ENCODE results near the gene KRTAP5-10. TPM values are rescaled to one million over a fixed set of nuclear protein-coding genes. Genes with fewer than 3 reads are reported as not detected.

KRTAP5-10 gene
- total RNA-seq, 1 donor, result not detected

- DNase-seq (ENCODE audit: low read depth), result no peak
- H3K4me3 ChIP-seq (ENCODE audit: low read depth, low read length), result no peak overlapping the region
These were observed 9.9 kb upstream of the KRTAP5-10 start for GRCh38 chr11:71555508-71555907.

GRCh38 chr11:71556018-71556417, 9.3 kb upstream of the KRTAP5-10 start:
- TF ChIP-seq CTCF (IDR thresholded peaks at IDR 0.05; ENCODE audit: insufficient read depth, low read depth, low read length), result no peak
- no peak for DNase-seq (ENCODE audit: low read depth)
- H3K4me3 ChIP-seq (ENCODE audit: low read depth, low read length), result no peak overlapping the region

More at GRCh38 chr11:71555508-71555907, 9.9 kb upstream of the KRTAP5-10 start:
- TF ChIP-seq CTCF (IDR thresholded peaks at IDR 0.05; ENCODE audit: insufficient read depth, low read depth, low read length), result no peak

- no peak for DNase-seq (ENCODE audit: low read depth)
- no peak for TF ChIP-seq CTCF (IDR thresholded peaks at IDR 0.05; ENCODE audit: insufficient read depth, low read depth, low read length)
- no peak overlapping the region for H3K4me3 ChIP-seq (ENCODE audit: low read depth, low read length)
These were observed 8.1 kb upstream of the KRTAP5-10 start for GRCh38 chr11:71557257-71557656.

GRCh38 chr11:71558996-71559395, 6.4 kb upstream of the KRTAP5-10 start:
- H3K4me3 ChIP-seq (ENCODE audit: low read depth, low read length), result no peak overlapping the region
- no peak for TF ChIP-seq CTCF (IDR thresholded peaks at IDR 0.05; ENCODE audit: insufficient read depth, low read depth, low read length)
- no peak for DNase-seq (ENCODE audit: low read depth)

GRCh38 chr11:71562120-71562519, 3.2 kb upstream of the KRTAP5-10 start:
- H3K4me3 ChIP-seq (ENCODE audit: low read depth, low read length), result no peak overlapping the region
- no peak for DNase-seq (ENCODE audit: low read depth)
- TF ChIP-seq CTCF (IDR thresholded peaks at IDR 0.05; ENCODE audit: insufficient read depth, low read depth, low read length), result no peak

- DNase-seq (ENCODE audit: low read depth), result peak; percentile 34
- peak; percentile 48 for TF ChIP-seq CTCF (IDR thresholded peaks at IDR 0.05; ENCODE audit: insufficient read depth, low read depth, low read length)
- no peak overlapping the region for H3K4me3 ChIP-seq (ENCODE audit: low read depth, low read length)
These were observed 2.0 kb upstream of the KRTAP5-10 start for GRCh38 chr11:71563406-71563805.

- TF ChIP-seq CTCF (IDR thresholded peaks at IDR 0.05; ENCODE audit: insufficient read depth, low read depth, low read length), result no peak
- no peak overlapping the region for H3K4me3 ChIP-seq (ENCODE audit: low read depth, low read length)
- DNase-seq (ENCODE audit: low read depth), result no peak
These were observed 933 bp upstream of the KRTAP5-10 start for GRCh38 chr11:71564430-71564829.
